Measurements from ENCODE around the gene ABCB6.

DNA sequence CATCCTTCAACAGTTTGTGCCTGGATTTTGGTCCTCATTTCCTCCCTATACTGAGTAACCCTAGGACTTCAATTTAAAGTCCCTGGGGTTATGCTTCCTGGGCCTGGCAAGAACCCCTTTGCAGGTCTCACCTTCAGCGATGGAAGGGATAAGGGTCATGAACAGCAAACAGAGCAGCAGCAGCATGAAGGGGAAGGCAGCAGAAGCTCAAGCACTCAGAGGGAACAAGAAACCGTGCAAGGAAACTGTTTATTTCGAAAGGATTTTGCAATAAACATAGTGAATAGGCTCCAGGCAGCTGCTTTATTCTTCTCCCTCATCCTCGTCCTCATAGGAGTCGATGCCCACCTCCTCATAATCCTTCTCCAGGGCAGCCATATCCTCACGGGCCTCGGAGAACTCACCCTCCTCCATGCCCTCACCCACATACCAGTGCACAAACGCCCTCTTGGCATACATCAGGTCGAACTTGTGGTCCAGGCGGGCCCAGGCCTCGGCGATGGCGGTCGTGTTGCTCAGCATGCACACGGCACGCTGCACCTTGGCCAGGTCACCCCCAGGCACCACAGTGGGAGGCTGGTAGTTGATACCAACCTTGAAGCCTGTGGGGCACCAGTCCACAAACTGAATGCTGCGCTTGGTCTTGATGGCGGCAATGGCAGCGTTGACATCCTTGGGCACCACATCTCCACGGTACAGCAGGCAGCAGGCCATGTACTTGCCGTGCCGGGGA, 31.5 kb upstream of the ABCB6 start:
- TF ChIP-seq ZFP30 (CRISPR knock-in tag; IDR thresholded peaks at IDR 0.05) (no peak), BACH2 (CRISPR knock-in tag; IDR thresholded peaks at IDR 0.05; ENCODE audit: borderline replicate concordance) (no peak), GLIS3 (CRISPR knock-in tag; IDR thresholded peaks at IDR 0.05) (no peak), PATZ1 (CRISPR knock-in tag; IDR thresholded peaks at IDR 0.05; ENCODE audit: borderline replicate concordance) (no peak), ARNTL (CRISPR knock-in tag; IDR thresholded peaks at IDR 0.05; ENCODE audit: borderline replicate concordance, low read depth) (no peak), ZFP3 (CRISPR knock-in tag; IDR thresholded peaks at IDR 0.05) (no peak), CREB5 (CRISPR knock-in tag; IDR thresholded peaks at IDR 0.05; ENCODE audit: low read depth) (no peak)

All from SK-N-SH treated with all-trans-retinoic acid at 6 μM for 48 hours (cell line).